ENCODE results near the gene TMEM254.
"Not testable (repeated sequence)": the region's sequence is repeated elsewhere in the genome, so short reads cannot be mapped to it uniquely, and the experiment has no call there.

Gene TMEM254

DNA sequence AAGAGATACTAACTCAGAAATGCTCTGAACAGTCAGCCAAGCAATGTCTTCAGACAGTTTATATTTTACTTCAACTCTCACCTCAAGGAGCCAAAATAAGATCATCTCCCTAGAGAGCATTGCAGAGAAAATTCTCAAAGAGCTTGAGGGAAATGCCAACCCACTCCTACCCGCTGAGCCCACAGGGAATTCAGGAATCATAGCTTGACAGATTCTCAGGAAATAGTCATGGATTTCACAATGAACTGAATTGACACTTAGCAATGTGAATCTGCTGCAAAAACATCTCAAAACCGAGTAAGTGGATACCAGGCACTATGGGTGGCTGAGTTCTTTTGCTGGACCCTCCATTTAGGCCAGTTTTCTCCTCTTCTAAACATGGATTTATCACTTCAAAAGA, 44.3 kb downstream of the TMEM254 start:
- Histone ChIP-seq H3K27ac (peak overlapping the region in 1 of 2 donors; percentile 39), H3K4me3 (no peak overlapping the region)
- no peak for DNase-seq (ENCODE audit: low spot score)
- TF ChIP-seq, protein P1, sequence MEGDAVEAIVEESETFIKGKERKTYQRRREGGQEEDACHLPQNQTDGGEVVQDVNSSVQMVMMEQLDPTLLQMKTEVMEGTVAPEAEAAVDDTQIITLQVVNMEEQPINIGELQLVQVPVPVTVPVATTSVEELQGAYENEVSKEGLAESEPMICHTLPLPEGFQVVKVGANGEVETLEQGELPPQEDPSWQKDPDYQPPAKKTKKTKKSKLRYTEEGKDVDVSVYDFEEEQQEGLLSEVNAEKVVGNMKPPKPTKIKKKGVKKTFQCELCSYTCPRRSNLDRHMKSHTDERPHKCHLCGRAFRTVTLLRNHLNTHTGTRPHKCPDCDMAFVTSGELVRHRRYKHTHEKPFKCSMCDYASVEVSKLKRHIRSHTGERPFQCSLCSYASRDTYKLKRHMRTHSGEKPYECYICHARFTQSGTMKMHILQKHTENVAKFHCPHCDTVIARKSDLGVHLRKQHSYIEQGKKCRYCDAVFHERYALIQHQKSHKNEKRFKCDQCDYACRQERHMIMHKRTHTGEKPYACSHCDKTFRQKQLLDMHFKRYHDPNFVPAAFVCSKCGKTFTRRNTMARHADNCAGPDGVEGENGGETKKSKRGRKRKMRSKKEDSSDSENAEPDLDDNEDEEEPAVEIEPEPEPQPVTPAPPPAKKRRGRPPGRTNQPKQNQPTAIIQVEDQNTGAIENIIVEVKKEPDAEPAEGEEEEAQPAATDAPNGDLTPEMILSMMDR (IDR thresholded peaks at IDR 0.05), result no peak

DNA sequence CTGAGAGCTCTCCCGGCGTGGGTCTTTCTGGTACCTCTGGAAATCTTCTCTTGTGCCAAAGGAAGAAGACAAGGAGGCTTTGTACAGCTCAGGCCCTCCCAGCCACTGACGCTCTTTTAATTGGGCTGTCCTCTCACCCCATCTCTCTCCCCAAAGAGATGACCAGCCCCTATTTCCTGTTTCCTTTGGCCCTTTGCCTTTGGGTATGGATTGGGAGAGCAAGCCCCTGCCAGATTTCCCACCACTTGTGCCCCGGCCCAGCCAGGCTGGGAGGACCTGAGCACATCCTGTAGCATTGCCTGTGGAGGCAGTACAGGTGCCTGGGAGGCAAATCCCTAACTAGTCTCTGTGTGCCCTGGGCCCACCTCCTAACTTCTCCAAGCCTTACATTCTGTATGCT, 48.4 kb downstream of the TMEM254 start:
- Histone ChIP-seq H3K27ac (peak overlapping the region in 1 of 2 donors; percentile 32), H3K4me3 (no peak overlapping the region)
- TF ChIP-seq, protein P1 (IDR thresholded peaks at IDR 0.05), result no peak
- DNase-seq (ENCODE audit: low spot score), result no peak

DNA sequence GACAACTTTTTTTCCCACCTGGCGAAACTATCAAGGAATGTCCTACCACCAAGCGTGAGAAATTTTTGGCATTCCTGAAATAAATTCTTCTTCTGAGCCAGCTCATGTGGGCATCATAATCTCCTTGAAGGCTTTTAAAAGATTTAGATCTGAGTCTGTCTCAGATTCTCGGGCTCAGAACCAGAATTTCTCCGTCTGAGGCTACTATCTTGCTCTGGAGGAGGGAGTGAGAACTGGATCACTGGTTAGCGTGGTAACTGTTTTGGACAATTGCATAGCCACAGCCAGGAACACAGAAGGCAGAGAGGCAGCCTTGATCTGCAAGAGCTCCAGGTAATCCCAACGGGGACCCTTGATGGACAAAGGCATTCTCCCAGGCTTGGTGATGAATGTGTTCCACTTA, 53.0 kb downstream of the TMEM254 start:
- Histone ChIP-seq H3K4me3 (no peak overlapping the region), H3K27ac (peak overlapping the region in 1 of 2 donors; percentile 65)
- TF ChIP-seq, protein P1 (IDR thresholded peaks at IDR 0.05), result no peak
- DNase-seq (ENCODE audit: low spot score), result no peak

DNA sequence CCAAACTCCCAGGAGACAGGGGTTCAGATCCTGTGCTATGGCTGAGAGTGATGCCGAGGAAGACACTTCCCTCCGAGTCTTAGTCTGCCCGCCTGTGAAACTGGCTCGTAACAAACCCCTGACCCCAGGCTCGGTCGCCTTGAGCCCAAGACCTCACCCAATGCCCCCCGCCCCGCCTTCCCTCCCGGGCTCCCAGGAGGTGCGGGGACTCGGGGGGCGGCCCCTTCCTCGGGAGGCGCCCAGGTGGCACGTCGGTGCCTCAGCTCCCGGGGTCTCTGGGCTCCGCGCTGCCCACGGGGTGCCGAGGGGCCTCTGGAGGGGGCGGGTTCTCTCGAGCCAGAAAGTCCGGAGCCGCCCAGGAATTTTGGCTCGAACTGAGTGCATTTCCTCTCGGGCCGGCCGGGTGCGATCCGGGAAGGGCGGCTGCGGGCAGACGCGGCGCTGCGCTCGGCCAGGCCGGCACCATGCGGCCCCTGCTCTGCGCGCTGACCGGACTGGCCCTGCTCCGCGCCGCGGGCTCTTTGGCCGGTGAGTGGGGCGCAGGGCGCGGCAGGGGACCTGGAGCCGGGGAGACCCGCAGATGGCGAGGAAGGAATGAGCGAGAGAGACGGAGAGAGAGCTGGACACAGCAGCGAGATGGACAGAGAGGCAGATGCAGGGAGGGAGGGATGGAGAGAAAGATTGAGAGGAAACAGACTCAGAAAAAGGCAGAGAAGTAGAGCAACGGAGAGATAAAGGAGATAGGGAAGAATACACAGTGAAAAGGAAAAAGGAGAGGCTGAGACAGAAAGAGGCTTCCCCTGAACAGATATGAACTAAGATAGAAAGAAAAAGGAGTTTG, 54.1 kb downstream of the TMEM254 start, which contains the start of gene PLAC9:
Gene PLAC9 (plus strand): TSS at position 432 of the 841 bp plus-strand sequence. CDS start 33 bp downstream, at position 465.
- DNase-seq (ENCODE audit: low spot score), result no peak
- TF ChIP-seq, protein P1 (IDR thresholded peaks at IDR 0.05), result no peak
- Histone ChIP-seq H3K4me3 (peak within 1 kb of the TSS; percentile 75), H3K27ac (peak within 1 kb of the TSS; percentile 67 to 89)

DNA sequence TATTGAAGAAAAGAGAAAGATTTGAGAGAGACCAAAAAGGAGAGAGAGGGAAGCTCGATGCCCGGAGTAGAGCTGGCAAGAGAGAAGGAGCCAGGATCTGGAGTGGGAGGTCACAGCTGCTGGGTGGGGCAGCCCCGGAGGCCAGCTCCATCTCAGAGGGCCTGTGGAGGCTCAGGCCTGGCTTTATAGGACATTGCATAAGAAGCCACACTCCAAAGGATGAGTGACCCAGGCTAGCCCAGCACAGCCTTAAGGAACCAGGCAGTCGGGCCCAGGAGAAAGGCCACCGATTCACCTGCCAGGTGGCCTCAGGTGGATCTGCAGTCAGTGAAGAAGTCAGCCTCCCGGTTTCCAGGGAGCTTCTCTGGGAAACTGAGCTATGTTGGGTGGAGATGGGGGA, 54.7 kb downstream of the TMEM254 start:
- Histone ChIP-seq H3K4me3 (peak overlapping the region; percentile 75), H3K27ac (peak overlapping the region; percentile 67 to 89)
- TF ChIP-seq, protein P1 (IDR thresholded peaks at IDR 0.05), result no peak
- DNase-seq (ENCODE audit: low spot score), result no peak

DNA sequence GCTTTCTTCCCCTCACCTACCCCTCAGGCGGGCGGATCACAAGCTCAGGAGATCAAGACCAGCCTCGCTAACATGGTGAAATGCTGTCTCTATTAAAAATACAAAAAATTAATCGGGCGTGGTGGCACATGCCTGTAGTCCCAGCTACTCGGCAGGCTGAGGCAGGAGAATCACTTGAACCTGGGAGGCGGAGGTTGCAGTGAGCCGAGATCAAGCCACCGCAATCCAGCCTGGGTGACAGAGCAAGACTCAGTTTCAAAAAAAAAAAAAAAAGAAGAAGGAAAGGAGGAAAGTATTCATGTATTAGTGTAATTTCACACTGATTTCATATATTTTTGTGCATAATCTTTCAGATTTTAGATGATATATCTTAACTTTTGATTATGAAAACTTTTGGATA, 55.2 kb downstream of the TMEM254 start:
- Histone ChIP-seq H3K4me3 (peak overlapping the region; percentile 75), H3K27ac (peak overlapping the region; percentile 67 to 89)
- DNase-seq (ENCODE audit: low spot score), result not testable (repeated sequence)

DNA sequence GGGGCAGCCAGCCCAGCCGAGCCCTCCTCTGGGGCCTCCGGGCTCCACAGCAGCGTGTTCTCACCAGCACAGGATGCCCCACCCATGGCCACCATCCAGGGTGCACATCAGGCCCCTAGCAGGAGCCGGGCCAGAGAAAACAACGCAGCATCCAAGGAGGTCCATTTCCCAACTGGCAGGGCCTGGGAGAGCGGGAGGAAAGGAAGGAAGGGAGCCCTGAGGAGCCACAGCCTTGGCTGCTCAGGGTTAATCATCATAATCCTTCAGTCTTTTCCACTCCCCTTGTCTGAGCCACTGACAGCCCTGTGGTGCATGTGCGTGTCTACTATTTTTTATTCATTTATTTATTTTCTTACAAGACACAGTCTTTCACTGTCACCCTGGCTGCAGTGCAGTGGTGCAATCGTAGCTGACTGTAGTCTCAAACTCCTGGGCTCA, 57.7 kb downstream of the TMEM254 start:
- Histone ChIP-seq H3K4me3 (peak overlapping the region; percentile 36), H3K27ac (peak overlapping the region; percentile 61 to 85)
- peak; percentile 97 for DNase-seq (ENCODE audit: low spot score)
- TF ChIP-seq, protein P1 (IDR thresholded peaks at IDR 0.05), result no peak

Measured in coronary artery (tissue), 2 donors.